Upper lobe of right lung (tissue), 1 donor: ENCODE measurements around the gene FERMT2. TPM values are rescaled to one million over a fixed set of nuclear protein-coding genes. Genes with fewer than 3 reads are reported as not detected.
A peak's percentile ranks its signal among the peaks of the same experiment; 100 is the strongest.
"Not testable (repeated sequence)": the region's sequence is repeated elsewhere in the genome, so short reads cannot be mapped to it uniquely, and the experiment has no call there.

Experiments used
- ATAC-seq: fragments of 200-7000 bp; cut with Tn5 transposase; one replicate; pipeline ENCODE4 v1.9.1; 2020; ENCODE audit warnings: mild to moderate bottlenecking, moderate library complexity
- DNase-seq: peaks from one replicate; pipeline ENCODE4 v3.0.0-alpha.2; 2020
- H3K27ac ChIP-seq: fragments of 200-600 bp; one replicate; pipeline ENCODE4 v1.8.0; 2022
- H3K27me3 ChIP-seq: fragments of 200-600 bp; one replicate; pipeline ENCODE4 v1.8.0; 2022; ENCODE audit warnings: mild to moderate bottlenecking
- H3K36me3 ChIP-seq: fragments of 200-600 bp; one replicate; pipeline ENCODE4 v1.8.0; 2022
- H3K4me1 ChIP-seq: fragments of 200-600 bp; one replicate; pipeline ENCODE4 v1.8.0; 2022
- H3K4me3 ChIP-seq: fragments of 200-600 bp; one replicate; pipeline ENCODE4 v1.8.0; 2022; ENCODE audit warnings: mild to moderate bottlenecking
- H3K9me3 ChIP-seq: fragments of 200-600 bp; one replicate; pipeline ENCODE4 v1.8.0; 2022
- CTCF ChIP-seq: fragments of 200-600 bp; IDR thresholded peaks from one replicate; pipeline ENCODE4 v1.8.0; 2022; ENCODE audit warnings: antibody characterized with exemption
- intact Hi-C: fragments of 100-400 bp; cut with DNase I; formaldehyde crosslinking; loops from one replicate; pipeline ENCODE4 v1.11.0; 2022
- total RNA-seq: library from RNA; stranded (reverse); fragmentation: NEBNext Ultra II Directional; extraction: Animal tissue kit (Norgen Biotek cat#: 25700); gene quantifications from one replicate; pipeline ENCODE4 v1.2.1, GENCODE V29; 2021
- donor health status: DM: no; HTN: yes; CAD: no; lungs with severe emphysema.

FERMT2 gene
- total RNA-seq, 1 donor from 2014 or later: 103 TPM

- ATAC-seq: peak; percentile 49
- H3K4me3 ChIP-seq: no peak overlapping the region
- H3K27me3 ChIP-seq: no peaks in the 10 kb centered on the region
Observed at GRCh38 chr14:52923902-52924575, 26.8 kb downstream of the FERMT2 start.

DNA sequence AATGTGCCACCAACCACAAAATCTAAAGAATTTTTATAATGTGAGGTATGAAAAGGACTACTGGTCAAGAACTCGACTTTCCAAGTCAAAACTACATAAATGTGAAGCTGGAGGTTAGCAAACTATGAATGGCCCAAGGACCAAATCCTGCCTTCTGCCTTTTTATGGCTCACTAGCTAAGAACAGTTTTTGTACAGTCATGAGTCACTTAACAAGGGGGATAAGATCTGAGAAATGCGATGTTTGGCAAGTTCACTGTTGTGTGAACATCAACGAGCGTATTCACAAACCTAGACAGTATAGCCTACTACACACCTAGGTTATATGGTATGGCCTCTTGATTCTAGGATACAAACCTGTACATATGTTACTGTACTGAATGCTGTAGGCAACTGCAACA lies 28.2 kb downstream of the FERMT2 start:
- Histone ChIP-seq H3K27ac (no peak overlapping the region), H3K4me1 (peaks cover 50% of the 10 kb centered on the region), H3K27me3 (no peaks in the 10 kb centered on the region), H3K36me3 (no peaks in the 10 kb centered on the region), H3K9me3 (no peaks in the 10 kb centered on the region), H3K4me3 (no peak overlapping the region)
- TF ChIP-seq CTCF: no peak
- intact Hi-C loops: no loop called here
- DNase-seq (no peak), ATAC-seq (no peak)

More at GRCh38 chr14:52923902-52924575, 26.8 kb downstream of the FERMT2 start:
- Histone ChIP-seq H3K9me3 (no peaks in the 10 kb centered on the region), H3K4me1 (peaks cover 37% of the 10 kb centered on the region), H3K36me3 (no peaks in the 10 kb centered on the region), H3K27ac (no peak overlapping the region)
- intact Hi-C loops: no loop called here
- DNase-seq: no peak
- no peak for TF ChIP-seq CTCF

GRCh38 chr14:52922059-52922458 lies 28.8 kb downstream of the FERMT2 start:
- H3K27ac ChIP-seq: no peak overlapping the region
- no peaks in the 10 kb centered on the region for H3K36me3 ChIP-seq
- H3K9me3 ChIP-seq: no peaks in the 10 kb centered on the region
- TF ChIP-seq CTCF: no peak
- DNase-seq: no peak
- no peak for ATAC-seq
- H3K4me3 ChIP-seq: no peak overlapping the region
- no peaks in the 10 kb centered on the region for H3K27me3 ChIP-seq
- intact Hi-C loops: no loop called here
- H3K4me1 ChIP-seq: peaks cover 56% of the 10 kb centered on the region

DNA sequence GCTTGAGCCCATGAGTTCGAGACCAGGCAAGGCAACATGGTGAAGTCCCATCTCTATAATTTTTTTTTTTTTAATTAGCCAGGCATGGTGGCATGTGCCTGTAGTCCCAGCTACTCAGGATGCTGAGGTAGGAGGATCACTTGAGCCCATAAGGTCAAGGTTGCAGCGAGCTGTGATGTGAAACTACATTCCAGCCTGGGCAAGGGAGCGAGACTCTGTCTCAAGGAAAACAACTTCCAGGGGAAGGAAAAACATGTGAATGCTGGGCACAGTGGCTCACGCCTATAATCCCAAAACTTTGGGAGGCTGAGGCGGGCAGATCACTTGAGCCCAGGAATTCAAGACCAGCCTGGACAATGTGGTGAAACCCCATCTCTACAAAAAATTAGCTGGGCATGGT lies 30.4 kb downstream of the FERMT2 start:
- H3K4me1 ChIP-seq: peaks cover 57% of the 10 kb centered on the region
- H3K27ac ChIP-seq, intact Hi-C loops, DNase-seq, H3K9me3 ChIP-seq, H3K36me3 ChIP-seq, ATAC-seq, H3K27me3 ChIP-seq, H3K4me3 ChIP-seq: not testable (repeated sequence)

GRCh38 chr14:52919971-52920370 lies 30.9 kb downstream of the FERMT2 start:
- peaks cover 57% of the 10 kb centered on the region for H3K4me1 ChIP-seq
- intact Hi-C loops: no loop called here
- DNase-seq: no peak
- ATAC-seq: no peak
- H3K4me3 ChIP-seq: no peak overlapping the region
- no peak for TF ChIP-seq CTCF
- no peaks in the 10 kb centered on the region for H3K27me3 ChIP-seq
- H3K36me3 ChIP-seq: no peaks in the 10 kb centered on the region
- H3K27ac ChIP-seq: peak overlapping the region; percentile 24
- no peaks in the 10 kb centered on the region for H3K9me3 ChIP-seq

DNA sequence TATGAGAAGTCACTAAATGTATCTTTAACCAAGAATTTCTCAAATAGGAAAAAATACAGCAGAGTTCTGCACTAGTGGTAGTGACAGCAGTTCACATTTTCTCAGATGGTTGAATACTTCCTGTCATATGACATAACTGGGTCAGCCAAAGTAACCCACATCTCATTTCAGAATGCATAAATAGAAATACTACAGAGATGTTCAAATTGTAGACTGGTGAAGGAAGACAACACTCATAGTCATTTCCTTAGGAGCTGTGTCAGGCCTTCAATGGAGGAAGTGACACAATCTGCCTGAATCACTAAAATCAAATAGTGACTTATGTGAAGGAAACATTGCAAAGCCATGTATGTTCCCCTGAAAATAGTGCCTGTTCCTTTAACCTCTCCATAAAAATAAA lies 32.4 kb downstream of the FERMT2 start:
- intact Hi-C loops: no loop called here

More for the DNA sequence above, 32.4 kb downstream of the FERMT2 start:
- ATAC-seq (peak; percentile 82), DNase-seq (no peak)
- H3K27ac ChIP-seq: peak overlapping the region; percentile 58
- H3K36me3 ChIP-seq: no peaks in the 10 kb centered on the region
- no peak for TF ChIP-seq CTCF
- H3K9me3 ChIP-seq: no peaks in the 10 kb centered on the region
- no peaks in the 10 kb centered on the region for H3K27me3 ChIP-seq
- H3K4me1 ChIP-seq: peaks cover 49% of the 10 kb centered on the region
- H3K4me3 ChIP-seq: no peak overlapping the region
